Gastrocnemius medialis (tissue), 4 donors: ENCODE results near the gene PHACTR1. TPM values are rescaled to one million over a fixed set of nuclear protein-coding genes. Genes with fewer than 3 reads are reported as not detected.

Source experiments
- ATAC-seq, 2 donors: fragments of 150-250 bp; one replicate each; pipeline ENCODE4 v1.9.1; 2016
- DNase-seq, 2 donors: peaks; one replicate each; pipeline ENCODE4 v3.0.0-alpha.2; 2019
- H3K27ac ChIP-seq, 4 donors: fragments of 200-600 bp; sonication (generic); 1 replicate in 1 of 4; 2 replicates in 3 of 4; pipeline ENCODE4 v1.5.1; 2016 to 2018; ENCODE audit warnings: mild to moderate bottlenecking in 2 of 4, moderate library complexity in 1 of 4
- H3K27me3 ChIP-seq, 3 donors: fragments of 200-600 bp; sonication (generic) in 2 of 3; 1 replicate in 1 of 3; 2 replicates in 2 of 3; pipeline versions ENCODE4 v1.5.1 to v1.6.0; 2016 to 2019; ENCODE audit warnings: mild to moderate bottlenecking in 1 of 3, moderate library complexity in 1 of 3
- H3K36me3 ChIP-seq, 2 donors: fragments of 200-600 bp; sonication (generic) in 1 of 2; one replicate each; pipeline ENCODE4 v1.5.1; 2017 to 2018
- H3K4me1 ChIP-seq, 2 donors: fragments of 200-600 bp; sonication (generic) in 1 of 2; one replicate each; pipeline ENCODE4 v1.5.1; 2016 to 2017; ENCODE audit warnings: mild to moderate bottlenecking in 2 of 2
- H3K4me3 ChIP-seq, 4 donors: fragments of 200-600 bp; sonication (generic) in 3 of 4; 1 replicate in 1 of 4; 2 replicates in 3 of 4; pipeline ENCODE4 v1.5.1; 2016 to 2019; ENCODE audit warnings: mild to moderate bottlenecking in 2 of 4
- H3K9me3 ChIP-seq, 3 donors: fragments of 200-600 bp; sonication (generic) in 2 of 3; 1 replicate in 1 of 3; 2 replicates in 2 of 3; pipeline ENCODE4 v1.5.1; 2016 to 2019
- CTCF ChIP-seq, 5 experiments: fragments of 450-650 bp in 3 of 5; fragments of 200-600 bp in 2 of 5; sonication (generic) in 2 of 5; IDR thresholded peaks in 4 of 5; conservative IDR thresholded peaks in 1 of 5; 1 replicate in 4 of 5; 2 replicates in 1 of 5; pipeline ENCODE4 v1.5.1; 2016 to 2019; ENCODE audit warnings: antibody characterized with exemption in 5 of 5, mild to moderate bottlenecking in 3 of 5, moderate library complexity in 3 of 5
- POLR2A ChIP-seq, 2 donors: fragments of 450-650 bp; IDR thresholded peaks; one replicate each; pipeline ENCODE4 v1.6.1; 2017; ENCODE audit warnings: antibody characterized with exemption in 2 of 2, mild to moderate bottlenecking in 2 of 2, moderate library complexity in 2 of 2
- in situ Hi-C, 4 donors: fragments of 200-750 bp; cut with MboI; loops; one replicate each; pipeline versions ENCODE4 v1.15.0 to v1.8.0; 2017; ENCODE audit warnings: low sequenced_read_pairs in 4 of 4
- intact Hi-C: fragments of 100-400 bp; cut with DNase I; formaldehyde crosslinking; loops from one replicate; pipeline ENCODE4 v1.15.1; 2023; ENCODE audit warnings: low total_unique reads
- total RNA-seq, 4 donors: library from RNA; depleted of rRNA; stranded (reverse); fragments of >200 nt; gene quantifications; one replicate each; pipeline versions ENCODE4 v1.1.0 to v1.2.3, GENCODE V29; 2016

Gene PHACTR1
- total RNA-seq, 4 donors from 2014 or later, result 0.07 to 0.82 (median 0.21) TPM

GRCh38 chr6:13263669-13264068, 547.1 kb downstream of the PHACTR1 start:
- Histone ChIP-seq H3K27ac (no peak overlapping the region), H3K4me1 (no peaks in the 10 kb centered on the region), H3K36me3 (no peaks in the 10 kb centered on the region), H3K27me3 (no peaks in the 10 kb centered on the region), H3K4me3 (no peak overlapping the region), H3K9me3 (no peaks in the 10 kb centered on the region)
- no peak for ATAC-seq
- DNase-seq, result no peak
- intact Hi-C loops, result no loop called here
- in situ Hi-C loops, result no loop called here
- TF ChIP-seq POLR2A (IDR thresholded peaks at IDR 0.05), result no peak
- TF ChIP-seq CTCF (IDR thresholded peaks at IDR 0.05 in 4 of 5, conservative IDR thresholded peaks at IDR 0.05 in 1 of 5), result no peak

- in situ Hi-C loops (no loop called here), intact Hi-C loops (no loop called here)
- no peak for ATAC-seq
These were observed 550.6 kb downstream of the PHACTR1 start for GRCh38 chr6:13267142-13267651.

GRCh38 chr6:13268913-13269518, 552.4 kb downstream of the PHACTR1 start:
- no peak overlapping the region for H3K27ac ChIP-seq
- ATAC-seq (no peak), DNase-seq (no peak)
- H3K4me1 ChIP-seq, result no peaks in the 10 kb centered on the region
- no peaks in the 10 kb centered on the region for H3K27me3 ChIP-seq
- intact Hi-C loops, result no loop called here
- H3K36me3 ChIP-seq, result no peaks in the 10 kb centered on the region
- TF ChIP-seq CTCF (IDR thresholded peaks at IDR 0.05 in 4 of 5, conservative IDR thresholded peaks at IDR 0.05 in 1 of 5) (no peak), POLR2A (IDR thresholded peaks at IDR 0.05) (no peak)
- H3K4me3 ChIP-seq, result no peak overlapping the region
- no peaks in the 10 kb centered on the region for H3K9me3 ChIP-seq
- in situ Hi-C loops, result no loop called here

More at GRCh38 chr6:13267142-13267651, 550.6 kb downstream of the PHACTR1 start:
- no peaks in the 10 kb centered on the region for H3K27me3 ChIP-seq
- H3K4me3 ChIP-seq, result no peak overlapping the region
- no peaks in the 10 kb centered on the region for H3K36me3 ChIP-seq
- no peak for TF ChIP-seq POLR2A (IDR thresholded peaks at IDR 0.05)
- TF ChIP-seq CTCF (IDR thresholded peaks at IDR 0.05 in 4 of 5, conservative IDR thresholded peaks at IDR 0.05 in 1 of 5), result no peak
- no peak overlapping the region for H3K27ac ChIP-seq
- H3K9me3 ChIP-seq, result no peaks in the 10 kb centered on the region
- DNase-seq, result no peak
- no peaks in the 10 kb centered on the region for H3K4me1 ChIP-seq

- H3K9me3 ChIP-seq, result no peaks in the 10 kb centered on the region
- no peak overlapping the region for H3K27ac ChIP-seq
- intact Hi-C loops (no loop called here), in situ Hi-C loops (no loop called here)
- no peaks in the 10 kb centered on the region for H3K27me3 ChIP-seq
- ATAC-seq (no peak), DNase-seq (peak; percentile 32 to 33)
- no peak for TF ChIP-seq CTCF (IDR thresholded peaks at IDR 0.05 in 4 of 5, conservative IDR thresholded peaks at IDR 0.05 in 1 of 5)
- TF ChIP-seq POLR2A (IDR thresholded peaks at IDR 0.05), result no peak
- no peak overlapping the region for H3K4me3 ChIP-seq
- no peaks in the 10 kb centered on the region for H3K4me1 ChIP-seq
- no peaks in the 10 kb centered on the region for H3K36me3 ChIP-seq
These were observed 555.8 kb downstream of the PHACTR1 start for GRCh38 chr6:13272131-13273046.
